Peyer's patch (tissue), 4 donors: ENCODE data around the gene ADRM1. TPM values are rescaled to one million over a fixed set of nuclear protein-coding genes. Genes with fewer than 3 reads are reported as not detected.

ENCODE experiments used
- DNase-seq, 3 donors: peaks; one replicate each; pipeline ENCODE4 v3.0.0-alpha.2; 2017 to 2019
- H3K27ac ChIP-seq, 4 donors: fragments of 200-600 bp; sonication (generic); one replicate each; pipeline ENCODE4 v1.5.1; 2016 to 2019
- H3K27me3 ChIP-seq, 2 donors: fragments of 200-600 bp; sonication (generic); one replicate each; pipeline ENCODE4 v1.5.1; 2019
- H3K36me3 ChIP-seq, 3 donors: fragments of 200-600 bp; sonication (generic); one replicate each; pipeline ENCODE4 v1.5.1; 2016 to 2019
- H3K4me1 ChIP-seq, 4 donors: fragments of 200-600 bp; sonication (generic); one replicate each; pipeline ENCODE4 v1.5.1; 2016 to 2019
- H3K4me3 ChIP-seq, 4 donors: fragments of 200-600 bp; sonication (generic); 1 replicate in 3 of 4; 2 replicates in 1 of 4; pipeline ENCODE4 v1.5.1; 2016 to 2019; ENCODE audit warnings: mild to moderate bottlenecking in 1 of 4
- H3K9me3 ChIP-seq, 4 donors: fragments of 200-600 bp; sonication (generic); one replicate each; pipeline ENCODE4 v1.5.1; 2016 to 2019; ENCODE audit warnings: mild to moderate bottlenecking in 1 of 4
- CTCF ChIP-seq, 6 experiments: fragments of 450-650 bp in 4 of 6; fragments of 200-600 bp in 2 of 6; sonication (generic) in 1 of 6; IDR thresholded peaks; one replicate each; pipeline ENCODE4 v1.5.1; 2017 to 2019; ENCODE audit warnings: antibody characterized with exemption in 6 of 6, mild to moderate bottlenecking in 3 of 6, moderate library complexity in 1 of 6
- POLR2A ChIP-seq, 2 donors: fragments of 450-650 bp; IDR thresholded peaks; one replicate each; pipeline ENCODE4 v1.5.1; 2017; ENCODE audit warnings: antibody characterized with exemption in 2 of 2, mild to moderate bottlenecking in 2 of 2, moderate library complexity in 2 of 2
- total RNA-seq, 4 donors: library from RNA; depleted of rRNA; stranded (reverse); fragments of >200 nt; gene quantifications; one replicate each; pipeline ENCODE4 v1.1.0, GENCODE V29; 2016

ADRM1 gene
- total RNA-seq, 4 donors from 2014 or later = 90.8 to 136 (median 99.7) TPM

GRCh38 chr20:62342910-62343309 lies 40.1 kb downstream of the ADRM1 start:
- peaks cover 0 to 4% (median 0%) of the 10 kb centered on the region in 4 donors for H3K4me1 ChIP-seq
- no peaks in the 10 kb centered on the region for H3K27me3 ChIP-seq
- DNase-seq = no peak
- no peaks in the 10 kb centered on the region for H3K9me3 ChIP-seq
- H3K27ac ChIP-seq = peak overlapping the region in 1 of 4 donors; percentile 56
- H3K36me3 ChIP-seq = peaks cover 0 to 5% (median 0%) of the 10 kb centered on the region in 3 donors
- TF ChIP-seq POLR2A (IDR thresholded peaks at IDR 0.05) = no peak
- TF ChIP-seq CTCF (IDR thresholded peaks at IDR 0.05) = no peak
- H3K4me3 ChIP-seq = no peak overlapping the region

GRCh38 chr20:62344092-62344491 lies 41.3 kb downstream of the ADRM1 start:
- H3K4me3 ChIP-seq = no peak overlapping the region
- no peaks in the 10 kb centered on the region for H3K36me3 ChIP-seq
- no peaks in the 10 kb centered on the region for H3K4me1 ChIP-seq
- H3K27me3 ChIP-seq = no peaks in the 10 kb centered on the region
- no peaks in the 10 kb centered on the region for H3K9me3 ChIP-seq
- no peak for DNase-seq
- no peak for TF ChIP-seq POLR2A (IDR thresholded peaks at IDR 0.05)
- TF ChIP-seq CTCF (IDR thresholded peaks at IDR 0.05) = no peak
- peak overlapping the region in 1 of 4 donors; percentile 56 for H3K27ac ChIP-seq

GRCh38 chr20:62344782-62345181 lies 42.0 kb downstream of the ADRM1 start:
- Histone ChIP-seq H3K27ac (peak overlapping the region in 1 of 4 donors; percentile 1), H3K27me3 (no peaks in the 10 kb centered on the region), H3K9me3 (no peaks in the 10 kb centered on the region), H3K4me1 (no peaks in the 10 kb centered on the region), H3K4me3 (no peak overlapping the region), H3K36me3 (no peaks in the 10 kb centered on the region)
- no peak for TF ChIP-seq CTCF (IDR thresholded peaks at IDR 0.05)
- no peak for TF ChIP-seq POLR2A (IDR thresholded peaks at IDR 0.05)
- peak in 1 of 3 donors; percentile 39 for DNase-seq

- TF ChIP-seq CTCF (IDR thresholded peaks at IDR 0.05) (no peak), POLR2A (IDR thresholded peaks at IDR 0.05) (no peak)
- DNase-seq = no peak
- Histone ChIP-seq H3K4me3 (no peak overlapping the region), H3K27me3 (no peaks in the 10 kb centered on the region), H3K4me1 (no peaks in the 10 kb centered on the region), H3K36me3 (peaks cover 0 to 10% (median 0%) of the 10 kb centered on the region in 3 donors), H3K27ac (no peak overlapping the region), H3K9me3 (no peaks in the 10 kb centered on the region)
Observed at GRCh38 chr20:62345681-62346370, 43.0 kb downstream of the ADRM1 start.

GRCh38 chr20:62346398-62347150 lies 43.8 kb downstream of the ADRM1 start:
- TF ChIP-seq POLR2A (IDR thresholded peaks at IDR 0.05) (no peak), CTCF (IDR thresholded peaks at IDR 0.05) (no peak)
- H3K36me3 ChIP-seq = peaks cover 0 to 16% (median 0%) of the 10 kb centered on the region in 3 donors

More at GRCh38 chr20:62346398-62347150, 43.8 kb downstream of the ADRM1 start:
- DNase-seq = no peak
- Histone ChIP-seq H3K4me1 (no peaks in the 10 kb centered on the region), H3K27me3 (no peaks in the 10 kb centered on the region), H3K9me3 (no peaks in the 10 kb centered on the region), H3K4me3 (no peak overlapping the region), H3K27ac (no peak overlapping the region)
